Measurements from ENCODE around the gene ACTL7B.
"Not testable (repeated sequence)": the region's sequence is repeated elsewhere in the genome, so short reads cannot be mapped to it uniquely, and the experiment has no call there.

Gene ACTL7B

GRCh38 chr9:108842610-108843295 is 13.0 kb downstream of the ACTL7B start:
- FAIRE-seq: no peak

DNA sequence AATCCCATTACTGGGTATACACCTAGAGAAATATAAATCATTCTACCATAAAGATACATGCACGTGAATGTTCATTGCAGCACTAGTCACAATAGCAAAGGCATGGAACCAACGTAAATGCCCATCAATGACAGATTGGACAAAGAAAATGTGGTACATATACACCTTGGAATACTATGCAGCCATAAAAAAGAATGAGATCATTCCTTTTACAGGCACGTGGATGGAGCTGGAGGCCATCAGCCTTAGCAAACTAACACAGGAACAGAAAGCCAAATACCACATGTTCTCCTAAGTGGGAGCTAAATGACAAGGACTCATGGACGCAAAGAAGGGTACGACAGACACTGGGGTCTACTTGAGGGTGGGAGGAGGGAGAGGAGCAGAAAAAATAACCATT is 16.2 kb downstream of the ACTL7B start:
- not testable (repeated sequence) for FAIRE-seq

DNA sequence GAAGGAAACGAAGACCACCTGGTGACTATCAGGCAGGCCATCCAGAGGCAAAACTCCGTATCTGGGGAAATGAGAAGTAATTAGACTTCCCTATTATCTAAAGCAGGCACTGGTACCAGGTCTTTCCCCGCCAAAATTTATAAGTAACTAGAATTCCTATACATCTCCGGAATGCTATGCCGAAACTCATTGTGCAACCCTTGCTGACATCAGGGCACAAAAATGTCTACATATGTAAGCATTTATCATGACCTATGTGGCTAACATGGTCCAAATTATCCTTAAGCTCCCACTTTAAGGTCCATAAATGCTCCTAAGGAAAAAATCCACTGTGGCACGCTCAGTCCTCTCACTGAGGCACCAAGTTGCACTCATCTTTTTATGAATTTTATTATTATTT is 17.8 kb downstream of the ACTL7B start:
- FAIRE-seq: no peak

DNA sequence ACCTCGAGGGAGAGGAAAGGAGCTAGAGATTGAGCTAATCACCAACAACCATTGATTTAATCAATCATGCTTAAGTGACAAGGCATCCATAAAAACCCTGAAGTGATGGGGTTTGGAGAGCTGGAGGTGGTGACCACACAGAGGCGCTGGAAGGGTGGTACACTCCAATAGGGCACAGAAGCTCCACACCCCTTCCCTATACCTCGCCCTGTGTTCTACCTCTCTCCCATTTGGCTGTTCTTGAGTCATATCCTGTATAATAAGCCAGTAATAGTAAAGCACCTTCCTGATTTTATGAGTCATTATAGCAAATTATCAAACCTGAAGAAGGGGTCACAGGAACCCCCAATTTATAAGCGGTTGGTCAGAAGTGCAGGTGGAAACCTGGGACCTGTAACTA is 18.3 kb downstream of the ACTL7B start:
- no peak for FAIRE-seq

DNA sequence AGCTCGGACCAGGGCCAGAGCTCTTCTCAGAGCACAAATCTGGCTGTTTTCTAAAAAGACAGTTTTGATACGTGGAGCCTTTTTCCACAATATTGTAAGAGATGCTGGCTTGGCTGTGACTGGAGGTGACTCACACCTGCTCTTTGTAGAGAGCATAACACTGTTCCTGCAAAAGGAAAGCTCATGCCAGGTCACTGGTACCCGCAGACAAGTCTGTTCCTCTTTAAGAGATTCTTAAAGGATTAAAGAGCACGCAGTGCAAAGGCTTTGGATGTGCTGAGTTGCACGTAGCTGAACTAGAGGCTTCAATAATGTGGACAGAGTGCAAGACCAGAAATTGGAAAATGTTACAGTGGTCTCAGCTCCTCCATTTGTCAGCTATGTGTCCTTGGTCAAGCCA is 19.0 kb downstream of the ACTL7B start:
- no peak for FAIRE-seq

- FAIRE-seq: no peak
Observed at GRCh38 chr9:108836319-108836718, 19.5 kb downstream of the ACTL7B start.

DNA sequence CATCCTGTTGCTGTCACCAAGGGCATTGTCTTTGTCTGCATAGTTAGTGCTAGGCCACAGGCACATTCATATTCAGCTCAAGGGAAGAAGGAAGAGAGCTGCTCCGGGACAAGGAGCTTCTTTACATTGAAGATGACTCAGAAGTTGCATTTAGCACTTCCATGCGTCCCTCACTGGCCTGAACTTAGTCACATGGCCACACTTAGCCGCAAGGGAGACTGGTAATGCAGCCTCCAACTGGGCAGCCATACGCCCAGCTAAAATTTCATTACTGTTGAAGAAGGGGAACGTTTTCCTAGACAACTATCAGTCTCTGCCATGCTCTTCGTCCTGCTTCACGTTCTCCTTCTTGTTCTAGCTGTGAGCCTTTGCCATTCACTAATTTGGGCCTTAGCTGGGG is 20.0 kb downstream of the ACTL7B start:
- FAIRE-seq: no peak

DNA sequence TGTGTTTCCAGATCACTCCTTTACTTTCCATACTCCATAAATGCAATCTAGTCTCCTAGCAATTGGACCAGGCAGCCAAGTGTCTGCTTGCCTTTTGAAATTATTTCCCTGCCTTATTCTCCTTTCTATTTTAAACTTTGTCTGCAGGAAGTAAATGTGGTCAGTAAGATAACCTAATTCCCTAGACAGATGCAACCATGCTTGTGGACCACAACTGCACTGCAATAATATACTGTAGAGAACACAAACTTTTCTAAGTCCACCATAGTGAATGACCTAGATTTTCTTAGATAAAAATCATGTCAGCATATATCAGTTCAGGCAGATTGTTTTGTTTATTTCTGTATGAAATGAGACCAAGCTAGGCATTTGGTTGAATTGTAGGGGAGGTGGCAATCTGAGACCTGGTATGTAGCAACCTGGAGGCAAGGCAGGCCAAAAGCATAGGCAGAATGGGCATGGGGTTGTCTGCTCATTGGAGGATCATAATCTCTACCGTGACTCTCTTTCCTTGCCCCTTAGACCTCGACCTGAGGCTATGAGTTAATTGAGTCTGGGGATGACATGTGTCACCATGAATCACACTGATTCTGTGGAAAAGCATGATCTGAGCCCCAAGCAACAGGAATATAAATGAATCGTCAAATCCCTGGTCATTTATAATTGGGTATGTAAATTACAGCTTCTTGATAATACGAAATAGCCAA is 20.7 kb downstream of the ACTL7B start:
- FAIRE-seq: no peak

GRCh38 chr9:108832179-108832500 is 23.6 kb downstream of the ACTL7B start:
- no peak for FAIRE-seq

DNA sequence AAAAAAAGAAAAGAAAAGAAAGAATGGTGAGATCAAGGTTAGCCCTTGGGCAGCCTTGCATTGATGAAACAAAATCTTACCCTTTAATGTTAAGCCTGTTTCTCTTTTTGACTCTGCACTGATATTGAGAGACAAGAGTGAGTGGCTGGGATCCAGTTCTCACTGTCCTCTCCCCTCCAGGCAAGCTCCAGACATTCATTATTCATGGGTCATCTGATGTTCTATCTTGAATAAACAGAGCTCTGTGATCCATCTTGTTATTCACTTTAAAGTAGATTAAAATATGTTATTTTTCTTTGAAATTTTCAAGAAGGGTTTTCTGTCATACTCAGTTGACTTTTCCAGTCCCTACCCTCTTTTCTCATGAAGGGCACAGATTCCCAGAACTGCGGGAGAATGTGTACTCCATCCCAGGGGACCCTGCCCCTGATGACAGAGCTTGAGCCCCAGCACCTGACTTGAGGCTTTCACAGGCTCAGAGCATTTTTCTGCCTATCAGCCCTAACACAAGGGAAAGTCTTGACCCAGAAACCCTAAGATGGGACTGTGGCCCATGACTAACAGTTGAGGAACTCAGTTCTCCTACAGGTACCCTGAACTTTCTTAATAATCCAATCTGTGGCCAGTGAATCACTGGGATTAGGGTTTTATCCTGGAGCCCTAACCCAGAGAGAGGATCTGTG is 24.1 kb downstream of the ACTL7B start:
- FAIRE-seq: no peak

GRCh38 chr9:108830272-108830671 is 25.5 kb downstream of the ACTL7B start:
- no peak for FAIRE-seq

DNA sequence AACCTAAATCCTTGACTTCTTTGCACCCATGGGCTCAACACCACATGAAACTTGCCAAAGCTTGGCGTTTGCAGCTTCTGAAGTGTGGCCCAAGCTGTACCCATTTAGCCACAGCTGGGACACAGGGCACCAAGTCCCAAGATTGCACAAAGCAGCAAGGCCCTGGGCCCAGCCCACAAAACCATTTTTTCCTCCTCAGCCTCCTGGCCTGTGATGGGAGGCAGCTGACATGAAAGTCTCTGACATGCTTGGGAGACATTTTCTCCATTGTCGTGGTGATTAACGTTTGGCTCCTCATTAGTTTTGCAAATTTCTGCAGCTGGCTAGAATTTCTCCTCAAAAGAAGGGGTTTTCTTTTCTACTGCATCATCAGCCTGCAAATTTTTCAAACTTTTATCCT is 32.0 kb downstream of the ACTL7B start:
- no peak for FAIRE-seq

GRCh38 chr9:108816037-108816436 is 39.7 kb downstream of the ACTL7B start:
- no peak for FAIRE-seq

DNA sequence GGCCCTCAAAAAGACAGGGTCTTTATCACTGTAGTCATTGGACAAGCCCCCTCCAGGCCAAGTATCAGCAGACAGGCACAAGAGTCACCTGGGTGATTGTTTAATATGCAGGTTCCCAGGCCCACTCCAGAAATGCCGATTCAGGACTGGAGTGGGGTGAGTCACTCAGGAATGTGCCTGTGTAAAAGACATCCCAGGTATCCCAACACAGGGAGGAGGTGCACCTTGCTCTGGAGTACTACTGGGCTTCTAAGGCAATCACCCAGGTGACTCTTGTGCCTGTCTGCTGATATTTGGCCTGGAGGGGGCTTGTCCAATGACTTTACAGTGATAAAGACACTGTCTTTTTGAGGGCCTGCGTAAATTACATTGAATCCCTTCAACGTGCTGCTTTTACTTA is 40.6 kb downstream of the ACTL7B start:
- FAIRE-seq: no peak

DNA sequence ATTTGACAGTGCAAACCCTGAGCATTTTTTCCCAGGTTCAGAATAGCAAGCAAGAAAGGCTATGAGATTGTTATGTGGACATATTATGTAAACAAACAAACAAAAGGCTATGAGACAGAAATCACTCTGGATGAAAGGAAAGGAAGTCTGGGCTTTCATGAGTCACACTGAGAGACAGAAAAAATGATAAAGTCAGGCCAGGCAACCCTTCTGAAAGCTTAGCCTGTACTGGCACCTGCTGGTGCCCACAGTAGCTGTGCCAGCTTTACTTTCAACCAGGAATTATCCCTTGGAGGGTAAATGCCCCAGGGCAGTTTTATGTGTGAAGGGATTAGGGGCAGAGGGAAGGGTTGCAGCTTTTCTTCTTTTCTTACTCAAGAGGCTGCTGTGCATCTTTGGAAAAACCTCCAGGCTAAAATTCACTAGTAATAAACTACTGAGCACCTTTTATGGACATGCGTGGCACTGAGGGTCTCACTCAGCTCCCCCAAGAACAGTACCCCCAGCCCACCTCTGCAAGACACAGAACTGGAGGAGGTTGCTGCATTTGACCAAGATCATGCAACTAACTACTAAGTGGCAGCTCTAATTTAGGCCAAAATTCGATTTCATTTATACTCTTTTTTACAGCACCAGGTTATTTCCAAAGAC is 41.7 kb downstream of the ACTL7B start:
- FAIRE-seq: no peak

DNA sequence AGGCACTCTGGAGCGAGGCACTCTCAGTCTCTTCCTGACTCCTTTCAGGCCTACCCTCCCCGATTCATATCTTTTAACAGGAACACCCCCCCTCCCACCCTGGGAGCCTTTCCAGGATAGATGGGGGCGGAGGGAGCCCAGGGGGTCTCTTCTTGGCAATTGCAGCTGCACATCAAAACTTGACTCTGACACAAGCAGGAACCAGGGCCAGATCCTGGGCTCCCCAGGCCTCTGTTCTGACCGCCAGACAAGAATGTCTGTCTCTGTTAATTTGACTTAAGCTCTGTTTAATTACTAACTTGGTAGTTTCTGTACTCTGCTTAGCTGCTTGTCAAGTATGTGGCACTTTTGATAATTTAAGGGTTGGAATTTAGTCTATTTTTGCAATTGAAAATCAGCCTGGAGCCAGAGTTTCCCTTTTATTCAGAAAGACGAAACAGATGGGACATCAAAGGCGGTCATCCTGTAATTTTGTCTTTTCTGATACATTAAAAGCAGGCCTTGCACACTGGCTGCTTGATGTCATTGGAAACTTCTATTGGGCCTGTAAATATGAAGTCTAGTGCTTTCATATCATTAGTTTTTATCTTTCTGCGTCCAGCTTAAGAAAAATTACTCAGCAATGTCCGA is 43.3 kb downstream of the ACTL7B start:
- FAIRE-seq: no peak

GRCh38 chr9:108811944-108812343 is 43.8 kb downstream of the ACTL7B start:
- FAIRE-seq: no peak

- no peak for FAIRE-seq
Observed at GRCh38 chr9:108809269-108809668, 46.5 kb downstream of the ACTL7B start.
